GM10248 (cell line): ENCODE results near the gene TMEM82.
"Not testable (repeated sequence)": the region's sequence is repeated elsewhere in the genome, so short reads cannot be mapped to it uniquely, and the experiment has no call there.

Experiments used
- CTCF ChIA-PET: fragments of 300-600 bp; sonication (Branson Sonifier 250); formaldehyde crosslinking; extraction: SDS; loops from one replicate; lab custom pipeline; 2021; ENCODE audit warnings: antibody characterized with exemption; lab: Yijun Ruan, JAX
- POLR2A ChIA-PET: fragments of 350-650 bp; sonication (Branson Sonifier 250); formaldehyde crosslinking; extraction: SDS; loops from one replicate; lab custom pipeline; 2020; ENCODE audit warnings: antibody characterized with exemption; lab: Yijun Ruan, JAX
- DNase-seq: peaks from one replicate; pipeline ENCODE4 v3.0.0; 2012; ENCODE audit errors: extremely low spot score
- TF ChIP-seq, protein P1 (sequence below): IDR thresholded peaks from 2 replicates; pipeline ENCODE4 v1.5.1; 2012; ENCODE audit warnings: mild to moderate bottlenecking, low read depth; ENCODE audit errors: extremely low read depth, missing control alignments, control extremely low read depth

TMEM82 gene

DNA sequence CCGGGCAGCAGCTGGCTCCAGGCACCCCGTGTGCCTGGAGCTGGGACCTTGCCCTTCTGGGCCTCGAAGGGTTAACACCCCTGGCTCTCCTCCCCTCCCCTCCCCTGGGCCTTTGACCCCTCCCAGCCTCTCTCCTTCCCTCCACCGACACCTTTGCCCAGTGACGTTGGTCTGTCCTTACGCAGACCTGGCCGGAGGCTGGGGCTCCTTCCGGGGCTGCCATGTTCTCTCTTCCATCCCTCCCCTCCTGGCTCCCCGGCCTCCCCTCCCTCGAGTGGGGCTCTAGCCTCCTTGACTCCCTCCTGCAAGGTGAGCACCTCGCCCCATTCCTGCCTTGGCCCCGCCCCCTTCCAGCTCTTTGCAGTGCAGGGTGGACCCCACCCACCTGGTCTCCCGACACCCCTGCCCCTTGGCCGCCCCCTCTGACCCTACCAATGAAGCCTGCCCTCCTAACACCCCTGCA lies at the start of gene TMEM82:
Gene TMEM82, plus strand, starts transcription at position 161 of the 463 bp plus-strand sequence. Its CDS starts 61 bp downstream, at position 222.
- TF ChIP-seq, protein P1, sequence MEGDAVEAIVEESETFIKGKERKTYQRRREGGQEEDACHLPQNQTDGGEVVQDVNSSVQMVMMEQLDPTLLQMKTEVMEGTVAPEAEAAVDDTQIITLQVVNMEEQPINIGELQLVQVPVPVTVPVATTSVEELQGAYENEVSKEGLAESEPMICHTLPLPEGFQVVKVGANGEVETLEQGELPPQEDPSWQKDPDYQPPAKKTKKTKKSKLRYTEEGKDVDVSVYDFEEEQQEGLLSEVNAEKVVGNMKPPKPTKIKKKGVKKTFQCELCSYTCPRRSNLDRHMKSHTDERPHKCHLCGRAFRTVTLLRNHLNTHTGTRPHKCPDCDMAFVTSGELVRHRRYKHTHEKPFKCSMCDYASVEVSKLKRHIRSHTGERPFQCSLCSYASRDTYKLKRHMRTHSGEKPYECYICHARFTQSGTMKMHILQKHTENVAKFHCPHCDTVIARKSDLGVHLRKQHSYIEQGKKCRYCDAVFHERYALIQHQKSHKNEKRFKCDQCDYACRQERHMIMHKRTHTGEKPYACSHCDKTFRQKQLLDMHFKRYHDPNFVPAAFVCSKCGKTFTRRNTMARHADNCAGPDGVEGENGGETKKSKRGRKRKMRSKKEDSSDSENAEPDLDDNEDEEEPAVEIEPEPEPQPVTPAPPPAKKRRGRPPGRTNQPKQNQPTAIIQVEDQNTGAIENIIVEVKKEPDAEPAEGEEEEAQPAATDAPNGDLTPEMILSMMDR = no peak
- ChIA-PET CTCF (interaction anchor here (0.9 to 1.5 kb wide), 3 partner anchors 14 to 154 kb away, joined by 3 read pairs; no protein-coding TSS in a partner anchor), POLR2A (no interaction called here)
- DNase-seq = no peak

DNA sequence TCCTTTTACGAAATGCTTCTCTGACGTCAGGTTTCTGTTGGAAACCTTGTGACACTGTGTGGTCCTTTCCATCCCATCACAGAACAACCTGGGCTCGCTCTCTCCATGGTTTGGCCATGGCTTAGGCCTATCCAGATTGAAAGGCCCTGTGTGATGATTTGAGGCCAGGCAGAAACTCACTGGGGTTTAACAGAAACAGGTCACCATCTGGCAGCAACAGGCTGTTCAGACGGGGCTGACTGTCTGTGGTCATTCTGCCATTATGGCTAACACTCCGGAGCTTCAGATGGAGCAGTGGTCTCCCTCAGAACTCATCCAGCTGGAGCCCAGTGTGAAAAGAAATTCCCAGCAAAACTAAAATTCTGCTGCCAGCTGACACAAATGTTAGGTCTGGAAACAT lies 48.9 kb upstream of the TMEM82 start:
- POLR2A ChIA-PET = no interaction called here
- DNase-seq = no peak
- CTCF ChIA-PET = no interaction called here
- TF ChIP-seq, protein P1 = no peak

DNA sequence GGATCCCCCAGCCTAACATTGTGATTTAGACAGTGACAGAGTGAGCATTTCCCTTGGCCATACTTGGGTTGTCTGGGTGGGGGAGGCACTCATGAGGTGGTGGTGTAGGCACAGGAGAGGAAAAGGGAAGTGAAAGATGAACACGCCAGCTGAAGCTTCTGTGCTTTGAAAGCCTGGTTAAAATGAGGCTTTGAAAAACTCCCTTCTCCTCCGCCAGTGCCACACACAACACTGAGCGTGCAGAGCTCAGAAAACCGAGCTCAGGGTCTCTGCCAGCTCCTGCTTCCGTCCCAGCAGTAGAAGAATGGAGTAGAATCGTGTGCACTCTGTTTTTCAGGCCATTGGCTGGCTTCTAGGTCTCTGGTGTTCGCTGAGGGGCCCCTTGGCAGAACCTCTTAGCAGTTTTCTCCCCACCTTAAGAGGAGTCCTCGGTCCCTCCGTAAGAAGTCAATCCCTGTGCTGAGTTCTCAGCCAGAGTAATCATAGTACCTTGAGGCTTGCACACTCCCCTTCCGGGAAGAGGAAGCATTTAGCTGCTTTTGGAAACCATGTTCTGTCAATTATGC lies 45.3 kb upstream of the TMEM82 start:
- ChIA-PET POLR2A (interaction anchor here (0.6 to 1.0 kb wide), 4 partner anchors 9 to 162 kb away, joined by 3 to 5 read pairs (median 4); no protein-coding TSS in a partner anchor), CTCF (interaction anchor here (1.1 to 1.8 kb wide), 7 partner anchors 9 to 492 kb away, joined by 3 to 9 read pairs (median 4); no protein-coding TSS in a partner anchor)
- DNase-seq = peak; percentile 87
- TF ChIP-seq, protein P1 = no peak

DNA sequence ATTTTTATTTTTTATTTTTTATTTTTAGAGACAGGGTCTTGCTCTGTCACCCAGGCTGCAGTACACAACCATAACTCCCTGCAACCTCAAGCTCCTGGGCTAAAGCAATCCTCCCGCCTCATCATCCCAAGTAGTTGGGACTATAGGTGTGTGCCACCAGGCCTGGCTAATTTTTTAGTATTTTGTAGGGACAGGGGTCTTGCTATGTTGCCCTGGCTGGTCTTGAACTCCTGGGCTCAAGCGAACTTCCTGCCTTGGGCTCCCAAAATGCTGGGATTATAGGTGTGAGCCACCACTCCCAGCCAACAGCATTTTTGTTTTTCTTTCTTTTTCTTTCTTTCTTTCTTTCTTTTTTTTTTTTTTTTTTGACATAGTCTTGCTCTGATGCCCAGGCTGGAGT lies 44.1 kb upstream of the TMEM82 start:
- TF ChIP-seq, protein P1 = no peak
- no peak for DNase-seq
- ChIA-PET CTCF (interaction anchor here (1.6 to 1.8 kb wide), 2 partner anchors 12 to 13 kb away, joined by 4 to 9 read pairs; no protein-coding TSS in a partner anchor), POLR2A (interaction anchor here (0.5 kb wide), 1 partner anchor 16 kb away, joined by 7 read pairs; no protein-coding TSS in a partner anchor)

DNA sequence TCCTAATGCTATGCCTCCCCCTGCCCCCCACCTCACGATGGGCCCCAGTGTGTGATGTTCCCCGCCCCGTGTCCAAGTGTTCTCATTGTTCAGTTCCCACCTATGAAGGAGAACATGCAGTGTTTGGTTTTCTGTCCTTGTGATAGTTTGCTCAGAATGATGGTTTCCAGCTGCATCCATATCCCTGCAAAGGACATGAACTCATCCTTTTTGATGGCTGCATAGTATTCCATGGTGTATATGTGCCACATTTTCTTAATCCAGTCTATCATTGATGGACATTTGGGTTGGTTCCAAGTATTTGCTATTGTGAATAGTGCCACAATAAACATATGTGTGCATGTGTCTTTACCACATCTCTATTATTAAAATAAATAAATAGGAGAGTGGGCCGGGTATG lies 43.0 kb upstream of the TMEM82 start:
- DNase-seq, POLR2A ChIA-PET, CTCF ChIA-PET: not testable (repeated sequence)

DNA sequence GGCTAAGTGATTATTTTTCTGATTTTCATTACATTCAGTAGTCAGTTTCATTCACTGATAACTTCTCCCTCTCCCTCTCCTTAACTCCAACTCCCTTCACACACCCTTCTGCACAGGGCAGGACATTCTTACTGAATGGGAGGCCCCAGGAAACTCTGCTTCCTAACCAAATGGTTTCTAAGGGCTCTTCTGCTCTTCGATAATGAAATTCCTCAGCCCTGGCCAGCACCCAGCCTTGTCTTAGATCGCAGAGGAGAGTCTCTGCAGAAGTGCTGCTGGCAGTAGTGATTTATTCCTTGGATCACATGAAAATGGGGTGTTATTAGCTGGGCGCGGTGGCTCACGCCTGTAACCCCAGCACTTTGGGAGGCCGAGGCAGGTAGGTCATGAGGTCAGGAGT lies 41.8 kb upstream of the TMEM82 start:
- CTCF ChIA-PET = no interaction called here

More for the DNA sequence above, 41.8 kb upstream of the TMEM82 start:
- POLR2A ChIA-PET = no interaction called here
- TF ChIP-seq, protein P1 = no peak
- no peak for DNase-seq
